PC-9 (cell line): ENCODE data around the gene CEACAM18. TPM values are rescaled to one million over a fixed set of nuclear protein-coding genes. Genes with fewer than 3 reads are reported as not detected.

Experiments
- BruUV-seq: library from RNA; stranded (reverse); fragments of 400-500 nt; replicated peaks from 2 replicates; lab custom pipeline; 2021; lab: Mats Ljungman, UMichigan
- CTCF ChIA-PET: fragments of 300-600 bp; sonication (Branson Sonifier 250); formaldehyde crosslinking; loops from one replicate; lab custom pipeline; 2022; ENCODE audit warnings: antibody characterized with exemption; lab: Charles Lee
- POLR2A ChIA-PET: fragments of 300-600 bp; sonication (Branson Sonifier 250); formaldehyde crosslinking; loops from one replicate; lab custom pipeline; 2022; ENCODE audit warnings: antibody characterized with exemption; ENCODE audit not compliant: unreplicated experiment; lab: Charles Lee
- DNase-seq, 2 experiments: peaks; one replicate each; pipeline versions ENCODE4 v3.0.0 to v3.0.0-alpha.2; 2015 to 2022; ENCODE audit warnings: mixed read lengths in 1 of 2
- H2AFZ ChIP-seq: fragments of 200-600 bp; sonication (generic); 2 replicates; pipeline ENCODE4 v1.8.1; 2017; ENCODE audit warnings: antibody characterized with exemption
- H3F3A ChIP-seq: fragments of 200-600 bp; sonication (generic); 2 replicates; pipeline ENCODE4 v1.8.1; 2017; ENCODE audit warnings: antibody characterized with exemption, mild to moderate bottlenecking, low read depth; ENCODE audit not compliant: insufficient read depth
- H3K27ac ChIP-seq: fragments of 200-600 bp; sonication (generic); 2 replicates; pipeline ENCODE4 v1.6.1; 2016; ENCODE audit warnings: mixed run types
- H3K27me3 ChIP-seq: fragments of 200-600 bp; sonication (generic); 2 replicates; pipeline ENCODE4 v1.6.1; 2016; ENCODE audit warnings: low read depth, mixed run types; ENCODE audit not compliant: insufficient read depth
- H3K36me3 ChIP-seq: fragments of 200-600 bp; sonication (generic); 2 replicates; pipeline ENCODE4 v1.6.1; 2016; ENCODE audit warnings: low read depth, mixed run types
- H3K4me1 ChIP-seq: fragments of 200-600 bp; sonication (generic); replicated peaks from 2 replicates; pipeline ENCODE4 v1.6.1; 2016; ENCODE audit warnings: mixed run types; ENCODE audit not compliant: insufficient read depth
- H3K4me2 ChIP-seq: fragments of 200-600 bp; sonication (generic); 2 replicates; pipeline ENCODE4 v1.6.1; 2017; ENCODE audit warnings: mixed run types
- H3K4me3 ChIP-seq: fragments of 200-600 bp; sonication (generic); 2 replicates; pipeline ENCODE4 v1.6.1; 2016; ENCODE audit warnings: mixed run types
- H3K79me2 ChIP-seq: fragments of 200-600 bp; sonication (generic); 2 replicates; pipeline ENCODE4 v1.6.1; 2017; ENCODE audit warnings: low read depth, mixed run types
- H3K9me2 ChIP-seq: fragments of 200-600 bp; sonication (generic); 2 replicates; pipeline ENCODE4 v1.8.1; 2017; ENCODE audit warnings: mild to moderate bottlenecking; ENCODE audit not compliant: insufficient read depth
- H3K9me3 ChIP-seq: fragments of 200-600 bp; sonication (generic); 2 replicates; pipeline ENCODE4 v1.8.1; 2016; ENCODE audit warnings: low read depth; ENCODE audit not compliant: insufficient read depth
- H4K20me1 ChIP-seq: fragments of 200-600 bp; sonication (generic); 2 replicates; pipeline ENCODE4 v1.8.1; 2017; ENCODE audit not compliant: insufficient read depth
- CTCF ChIP-seq: fragments of 200-600 bp; sonication (generic); conservative IDR thresholded peaks from 2 replicates; pipeline ENCODE4 v1.6.1; 2017; ENCODE audit warnings: mixed run types, antibody characterized with exemption, mild to moderate bottlenecking, moderate library complexity
- EZH2 ChIP-seq: fragments of 200-600 bp; sonication (generic); IDR thresholded peaks from 2 replicates; pipeline ENCODE4 v1.8.0; 2017; ENCODE audit warnings: antibody characterized with exemption, low read depth
- intact Hi-C: fragments of 100-400 bp; cut with micrococcal nuclease; formaldehyde crosslinking; loops from one replicate; pipeline ENCODE4 v1.10.0; 2022; ENCODE audit not compliant: unreplicated experiment
- total RNA-seq: library from RNA; stranded (reverse); gene quantifications from 2 replicates; pipeline ENCODE4 v1.2.3, GENCODE V29; 2021

The CEACAM18 gene
- total RNA-seq, 1 experiment from 2014 or later, result not detected

- no peak overlapping the region for H3K27ac ChIP-seq
- DNase-seq, result no peak
- no peaks in the 10 kb centered on the region for H3K4me1 ChIP-seq
- BruUV-seq, result no TSS peak
- ChIA-PET CTCF (no interaction called here), POLR2A (no interaction called here)
- H3K9me3 ChIP-seq, result no peaks in the 10 kb centered on the region
- intact Hi-C loops, result no loop called here
- TF ChIP-seq CTCF, result no peak
- no peaks in the 10 kb centered on the region for H3K79me2 ChIP-seq
- no peaks in the 10 kb centered on the region for H3K36me3 ChIP-seq
- H3K27me3 ChIP-seq, result peaks cover 85% of the 10 kb centered on the region
- H3K9me2 ChIP-seq, result no peaks in the 10 kb centered on the region
- no peak overlapping the region for H2AFZ ChIP-seq
- no peak overlapping the region for H3K4me3 ChIP-seq
- no peaks in the 10 kb centered on the region for H4K20me1 ChIP-seq
- H3F3A ChIP-seq, result no peaks in the 10 kb centered on the region
- no peak overlapping the region for H3K4me2 ChIP-seq
Measured at GRCh38 chr19:51448011-51448410, 30.3 kb upstream of the CEACAM18 start.

GRCh38 chr19:51448411-51449016, 29.8 kb upstream of the CEACAM18 start:
- CTCF ChIA-PET, result no interaction called here
- BruUV-seq, result no TSS peak

GRCh38 chr19:51450730-51451307, 27.5 kb upstream of the CEACAM18 start:
- POLR2A ChIA-PET, result no interaction called here
- BruUV-seq, result no TSS peak
- TF ChIP-seq EZH2 (no peak), CTCF (no peak)

More at GRCh38 chr19:51448411-51449016, 29.8 kb upstream of the CEACAM18 start:
- no peaks in the 10 kb centered on the region for H3F3A ChIP-seq
- no peaks in the 10 kb centered on the region for H3K4me1 ChIP-seq
- POLR2A ChIA-PET, result no interaction called here
- no peaks in the 10 kb centered on the region for H3K36me3 ChIP-seq
- H3K4me3 ChIP-seq, result no peak overlapping the region
- H3K79me2 ChIP-seq, result no peaks in the 10 kb centered on the region
- DNase-seq, result no peak
- H3K27me3 ChIP-seq, result peaks cover 85% of the 10 kb centered on the region
- no peaks in the 10 kb centered on the region for H3K9me3 ChIP-seq
- H3K4me2 ChIP-seq, result no peak overlapping the region
- H2AFZ ChIP-seq, result no peak overlapping the region
- TF ChIP-seq EZH2, result no peak; the same call in 1 of the 2 replicates
- TF ChIP-seq CTCF, result no peak
- intact Hi-C loops, result no loop called here
- H3K27ac ChIP-seq, result no peak overlapping the region
- 0 out of 2 replicates have a peak, but pooled peaks cover under 1% of the 10 kb centered on the region for H4K20me1 ChIP-seq
- no peaks in the 10 kb centered on the region for H3K9me2 ChIP-seq

More at GRCh38 chr19:51450730-51451307, 27.5 kb upstream of the CEACAM18 start:
- no peaks in the 10 kb centered on the region for H3K36me3 ChIP-seq
- no peaks in the 10 kb centered on the region for H3F3A ChIP-seq
- H3K27ac ChIP-seq, result no peak overlapping the region
- DNase-seq, result no peak
- H3K27me3 ChIP-seq, result peaks cover 94% of the 10 kb centered on the region
- no peak overlapping the region for H3K4me3 ChIP-seq
- H4K20me1 ChIP-seq, result peaks cover 4% of the 10 kb centered on the region; the same call in 1 of the 2 replicates
- H3K79me2 ChIP-seq, result no peaks in the 10 kb centered on the region
- no peaks in the 10 kb centered on the region for H3K4me1 ChIP-seq
- no peaks in the 10 kb centered on the region for H3K9me3 ChIP-seq
- no peaks in the 10 kb centered on the region for H3K9me2 ChIP-seq
- CTCF ChIA-PET, result no interaction called here
- no peak overlapping the region for H2AFZ ChIP-seq
- intact Hi-C loops, result no loop called here
- H3K4me2 ChIP-seq, result no peak overlapping the region
